Astrocyte of the cerebellum (primary cell): ENCODE measurements around the gene DENND2A.

ENCODE experiments used
- DNase-seq: peaks from one replicate; pipeline ENCODE4 v3.0.0-alpha.2; 2011; ENCODE audit warnings: low read depth
- H3K4me3 ChIP-seq: 2 replicates; pipeline ENCODE4 v1.5.1; 2011; ENCODE audit warnings: mild to moderate bottlenecking, low read depth, low read length, moderate library complexity
- CTCF ChIP-seq: IDR thresholded peaks from 2 replicates; pipeline ENCODE4 v1.5.1; 2012; ENCODE audit warnings: low read length, low read depth, moderate library complexity, mild to moderate bottlenecking; ENCODE audit errors: missing control alignments
- in situ Hi-C: cut with HindIII; loops from 2 replicates; pipeline ENCODE4 v1.10.0; 2017; ENCODE audit warnings: low sequenced_read_pairs

DENND2A gene

GRCh38 chr7:140684066-140684950 lies 43.7 kb upstream of the DENND2A start:
- no peak for TF ChIP-seq CTCF
- H3K4me3 ChIP-seq, result no peak overlapping the region
- no peak for DNase-seq
- in situ Hi-C loops, result no loop called here

- no peak overlapping the region for H3K4me3 ChIP-seq
- in situ Hi-C loops, result no loop called here
- TF ChIP-seq CTCF, result no peak
- no peak for DNase-seq
Measured at GRCh38 chr7:140683657-140684056, 43.0 kb upstream of the DENND2A start.

DNA sequence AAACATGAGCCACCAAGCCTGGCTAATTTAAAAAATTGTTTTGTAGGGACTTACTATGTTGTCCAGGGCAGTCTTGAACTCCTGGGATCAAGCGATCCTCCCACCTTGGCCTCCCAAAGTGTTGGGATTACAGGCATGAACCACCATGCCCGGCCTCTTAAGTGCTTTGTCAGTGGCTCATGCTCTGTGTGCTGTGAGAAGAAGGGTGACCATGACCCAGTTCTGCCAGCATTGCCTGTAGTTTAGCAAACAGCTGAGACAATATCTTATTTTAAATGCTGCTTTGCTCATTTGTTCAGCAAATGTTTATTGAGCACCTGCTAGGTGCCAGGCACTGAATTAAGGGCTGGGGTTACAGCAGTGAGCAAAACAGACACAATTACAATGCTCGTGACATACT lies 41.2 kb upstream of the DENND2A start:
- no peak for TF ChIP-seq CTCF
- in situ Hi-C loops, result no loop called here
- no peak for DNase-seq
- H3K4me3 ChIP-seq, result no peak overlapping the region

DNA sequence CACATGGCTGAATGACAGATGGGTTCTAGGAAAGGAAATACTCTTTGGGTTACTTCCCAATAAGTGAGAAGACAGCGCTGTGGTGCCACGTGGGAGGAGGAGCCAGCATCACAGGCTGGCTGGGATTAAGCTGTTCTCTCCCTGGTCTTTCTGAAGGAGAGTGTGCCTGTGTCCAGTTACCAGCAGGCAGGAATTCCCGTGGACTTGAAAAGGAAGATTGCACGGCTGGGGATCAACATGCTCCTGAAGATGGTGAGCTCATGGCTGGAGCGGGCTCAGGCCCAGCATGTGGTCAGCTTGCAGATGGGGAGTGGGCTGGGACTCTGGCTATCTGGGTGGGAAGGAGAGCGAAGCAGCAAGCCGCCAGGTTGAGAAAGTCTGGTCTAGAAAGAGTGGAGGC lies 40.3 kb upstream of the DENND2A start:
- no peak for DNase-seq
- TF ChIP-seq CTCF, result no peak
- H3K4me3 ChIP-seq, result no peak overlapping the region
- in situ Hi-C loops, result no loop called here

DNA sequence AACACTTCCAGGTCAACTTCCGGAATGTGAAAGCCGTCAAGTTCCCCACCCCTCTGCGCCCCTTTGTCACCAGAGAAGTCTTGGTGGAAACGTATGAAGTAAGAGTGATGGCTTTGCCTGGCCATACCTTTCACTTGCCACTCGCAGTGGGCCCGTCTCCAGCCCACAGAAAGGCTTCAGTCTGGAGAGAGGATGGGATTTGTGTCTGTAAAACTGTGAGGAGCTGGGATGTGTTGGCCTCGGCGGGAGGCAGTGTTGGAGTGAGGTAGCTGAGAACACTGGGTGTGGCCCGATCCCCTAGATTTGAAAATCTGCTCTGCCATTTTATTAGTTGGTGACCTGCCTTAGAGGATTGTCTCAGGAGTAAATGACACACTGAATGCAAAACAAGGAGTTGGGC lies 38.6 kb upstream of the DENND2A start:
- H3K4me3 ChIP-seq, result no peak overlapping the region
- in situ Hi-C loops, result no loop called here
- no peak for TF ChIP-seq CTCF
- no peak for DNase-seq

DNA sequence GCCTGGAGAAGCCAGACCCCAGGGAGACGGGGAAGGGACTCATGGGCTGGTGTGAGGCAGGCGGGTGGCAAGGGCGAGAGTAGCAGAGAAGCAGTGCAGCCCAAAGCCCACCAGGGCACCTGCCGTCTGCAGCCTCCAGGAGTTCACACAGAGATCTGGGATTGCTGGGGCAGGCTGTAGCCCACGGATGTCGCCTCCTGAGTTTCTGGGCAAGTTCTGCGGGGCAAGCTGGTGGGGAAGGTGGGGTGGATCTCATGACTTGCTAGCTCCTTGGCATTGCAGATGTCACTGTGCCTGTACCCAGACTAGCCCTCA lies 38.2 kb upstream of the DENND2A start:
- DNase-seq, result no peak
- no peak for TF ChIP-seq CTCF
- in situ Hi-C loops, result no loop called here
- H3K4me3 ChIP-seq, result no peak overlapping the region
